Cardiac fibroblast (primary cell): ENCODE results near the gene PTPRS.
"Not testable (repeated sequence)": the region's sequence is repeated elsewhere in the genome, so short reads cannot be mapped to it uniquely, and the experiment has no call there.

Experiments
- DNase-seq, 2 donors: peaks; one replicate each; pipeline versions ENCODE4 v3.0.0 to v3.0.0-alpha.2; 2010; ENCODE audit warnings: low read depth in 2 of 2
- H3K4me3 ChIP-seq, 2 donors: replicated peaks in 1 of 2; 1 replicate in 1 of 2; 2 replicates in 1 of 2; pipeline ENCODE4 v1.5.1; 2011; ENCODE audit warnings: low read depth in 2 of 2, low read length in 2 of 2, mild to moderate bottlenecking in 2 of 2, moderate library complexity in 1 of 2
- CTCF ChIP-seq: IDR thresholded peaks from one replicate; pipeline ENCODE4 v1.5.1; 2011; ENCODE audit warnings: low read depth, mild to moderate bottlenecking, low read length, inconsistent platforms

PTPRS gene

GRCh38 chr19:5340637-5341447 is at the start of gene PTPRS:
TSS of gene PTPRS (minus strand) at chr19:5340812. CDS start at chr19:5286140, 54,672 bp downstream.
- peak within 1 kb of the TSS; percentile 56 to 65 for H3K4me3 ChIP-seq
- DNase-seq, result peak; percentile 71 to 84
- TF ChIP-seq CTCF, result no peak

GRCh38 chr19:5389353-5389752 is 48.7 kb upstream of the PTPRS start:
- no peak for DNase-seq
- TF ChIP-seq CTCF, result no peak
- H3K4me3 ChIP-seq, result no peak overlapping the region

- DNase-seq, result no peak
- no peak for TF ChIP-seq CTCF
- H3K4me3 ChIP-seq, result no peak overlapping the region
Measured at GRCh38 chr19:5387472-5387871, 46.9 kb upstream of the PTPRS start.

- no peak for DNase-seq
- no peak for TF ChIP-seq CTCF
- H3K4me3 ChIP-seq, result no peak overlapping the region
Measured at GRCh38 chr19:5386841-5387240, 46.2 kb upstream of the PTPRS start.

GRCh38 chr19:5381197-5381596 is 40.6 kb upstream of the PTPRS start:
- H3K4me3 ChIP-seq, DNase-seq: not testable (repeated sequence)

GRCh38 chr19:5380215-5380919 is 39.8 kb upstream of the PTPRS start:
- no peak overlapping the region for H3K4me3 ChIP-seq
- no peak for TF ChIP-seq CTCF
- DNase-seq, result no peak

GRCh38 chr19:5376928-5377327 is 36.3 kb upstream of the PTPRS start:
- no peak for DNase-seq
- TF ChIP-seq CTCF, result no peak

More at GRCh38 chr19:5376928-5377327, 36.3 kb upstream of the PTPRS start:
- H3K4me3 ChIP-seq, result no peak overlapping the region
